Measurements from ENCODE around the gene HOXA11. TPM values are rescaled to one million over a fixed set of nuclear protein-coding genes. Genes with fewer than 3 reads are reported as not detected.

The HOXA11 gene
- total RNA-seq, 1 donor from 2014 or later = not detected

- peaks cover 0 to 17% of the 10 kb centered on the region in 2 donors for H3K36me3 ChIP-seq
- DNase-seq (ENCODE audit: low spot score in 2 of 2) = peak in 1 of 2 donors; percentile 61
- no peak for TF ChIP-seq CTCF (IDR thresholded peaks at IDR 0.05)
- peak overlapping the region; percentile 68 to 69 for H3K4me3 ChIP-seq
- H3K27me3 ChIP-seq = no peaks in the 10 kb centered on the region
- intact Hi-C loops (cut with DNase I) = no loop called here
- peak overlapping the region; percentile 83 to 88 for H3K27ac ChIP-seq
- H3K4me1 ChIP-seq = peaks cover 0 to 27% of the 10 kb centered on the region in 2 donors
- no peaks in the 10 kb centered on the region for H3K9me3 ChIP-seq
These were observed 38.4 kb downstream of the HOXA11 start for GRCh38 chr7:27146491-27147198.

GRCh38 chr7:27145914-27146412 is 39.1 kb downstream of the HOXA11 start:
- Histone ChIP-seq H3K27me3 (no peaks in the 10 kb centered on the region), H3K36me3 (peaks cover 0 to 17% of the 10 kb centered on the region in 2 donors), H3K4me1 (peaks cover 0 to 23% of the 10 kb centered on the region in 2 donors), H3K27ac (peak overlapping the region in 1 of 2 donors; percentile 34), H3K4me3 (no peak overlapping the region), H3K9me3 (no peaks in the 10 kb centered on the region)
- no peak for DNase-seq (ENCODE audit: low spot score in 2 of 2)
- intact Hi-C loops (cut with DNase I) = no loop called here
- no peak for TF ChIP-seq CTCF (IDR thresholded peaks at IDR 0.05)

GRCh38 chr7:27145165-27145913 is 39.7 kb downstream of the HOXA11 start:
- Histone ChIP-seq H3K9me3 (no peaks in the 10 kb centered on the region), H3K4me1 (peaks cover 0 to 20% of the 10 kb centered on the region in 2 donors), H3K27me3 (no peaks in the 10 kb centered on the region), H3K36me3 (peaks cover 0 to 17% of the 10 kb centered on the region in 2 donors), H3K4me3 (peak overlapping the region in 1 of 2 donors; percentile 75), H3K27ac (peak overlapping the region; percentile 36 to 40)
- intact Hi-C loops (cut with DNase I) = no loop called here
- no peak for TF ChIP-seq CTCF (IDR thresholded peaks at IDR 0.05)
- peak in 1 of 2 donors; percentile 63 for DNase-seq (ENCODE audit: low spot score in 2 of 2)

- H3K4me1 ChIP-seq = peaks cover 0 to 14% of the 10 kb centered on the region in 2 donors
- DNase-seq (ENCODE audit: low spot score in 2 of 2) = peak in 1 of 2 donors; percentile 58
- H3K27me3 ChIP-seq = no peaks in the 10 kb centered on the region
- TF ChIP-seq CTCF (IDR thresholded peaks at IDR 0.05) = no peak
- peak overlapping the region; percentile 36 to 40 for H3K27ac ChIP-seq
- intact Hi-C loops (cut with DNase I) = loop anchor here (5.0 kb wide), 1 partner anchor 1287 kb away; no protein-coding TSS in a partner anchor
- peaks cover 0 to 17% of the 10 kb centered on the region in 2 donors for H3K36me3 ChIP-seq
- H3K4me3 ChIP-seq = peak overlapping the region in 1 of 2 donors; percentile 75
- no peaks in the 10 kb centered on the region for H3K9me3 ChIP-seq
These were observed 40.3 kb downstream of the HOXA11 start for GRCh38 chr7:27144781-27145164.

DNA sequence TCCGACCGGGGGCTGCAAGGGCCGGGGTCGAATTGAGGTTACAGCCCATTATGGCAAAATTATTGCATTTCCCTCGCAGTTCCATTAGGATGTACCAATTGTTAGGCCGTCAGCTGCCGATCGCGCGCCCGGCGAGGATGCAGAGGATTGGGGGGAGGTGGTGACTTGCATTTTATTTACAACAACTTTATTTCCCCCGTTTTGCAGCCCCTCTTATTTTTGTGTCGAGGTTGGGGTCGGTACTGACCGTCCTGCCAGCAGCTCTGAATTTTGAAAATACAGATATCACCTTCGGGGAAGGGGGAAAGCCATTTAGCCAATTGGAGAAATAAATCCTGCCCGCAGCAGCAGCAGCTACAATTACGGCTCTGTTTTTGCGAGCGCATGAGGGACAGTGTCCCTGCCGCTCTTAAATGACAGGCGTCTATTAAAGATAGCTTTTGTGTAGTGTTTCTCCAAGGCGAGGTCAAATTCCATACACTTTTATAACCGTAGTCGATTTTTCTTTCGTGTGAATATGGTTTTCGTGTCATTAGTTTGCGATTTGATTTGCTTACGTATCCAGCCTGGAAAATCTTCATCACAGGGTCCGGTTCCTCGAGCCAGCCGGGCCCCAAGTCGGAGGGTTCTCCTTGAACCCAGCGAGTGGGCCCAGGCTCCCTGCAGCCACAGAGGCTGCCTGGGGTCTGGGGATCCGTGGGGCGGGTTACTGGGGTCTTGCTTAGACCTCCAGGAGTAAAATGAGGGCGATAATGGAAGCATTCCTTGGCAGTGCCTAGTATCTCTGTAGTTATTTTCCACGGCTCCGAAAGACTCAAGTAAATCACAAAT is 40.9 kb downstream of the HOXA11 start:
- intact Hi-C loops (cut with DNase I) = loop anchor here (2.0 to 5.0 kb wide), 5 partner anchors 47 to 1287 kb away; partner anchors contain the start of genes CBX3 and HNRNPA2B1
- H3K4me3 ChIP-seq = peak overlapping the region; percentile 24 to 75

More for the DNA sequence above, 40.9 kb downstream of the HOXA11 start:
- Histone ChIP-seq H3K27ac (peak overlapping the region; percentile 36 to 54), H3K4me1 (peaks cover 0 to 8% of the 10 kb centered on the region in 2 donors), H3K36me3 (peaks cover 0 to 17% of the 10 kb centered on the region in 2 donors), H3K27me3 (no peaks in the 10 kb centered on the region), H3K9me3 (no peaks in the 10 kb centered on the region)
- DNase-seq (ENCODE audit: low spot score in 2 of 2) = no peak
- no peak for TF ChIP-seq CTCF (IDR thresholded peaks at IDR 0.05)
